H9 (cell line): ENCODE results near the gene CAMTA1. TPM values are rescaled to one million over a fixed set of nuclear protein-coding genes. Genes with fewer than 3 reads are reported as not detected.

Source experiments
- DNase-seq: peaks from one replicate; pipeline ENCODE4 v3.0.0-alpha.2; 2017
- H2AFZ ChIP-seq: one replicate; pipeline ENCODE4 v1.6.1; 2013; ENCODE audit warnings: mild to moderate bottlenecking, low read length, control low read depth, moderate library complexity
- H2AK5ac ChIP-seq: 2 replicates; pipeline ENCODE4 v1.6.1; 2013; ENCODE audit warnings: low read length, control low read depth, mixed read lengths; ENCODE audit not compliant: insufficient read length
- H2BK120ac ChIP-seq: one replicate; pipeline ENCODE4 v1.6.1; 2013; ENCODE audit warnings: low read depth, mild to moderate bottlenecking, low read length, control low read depth, inconsistent platforms; ENCODE audit not compliant: poor library complexity, severe bottlenecking
- H2BK12ac ChIP-seq: 2 replicates; pipeline ENCODE4 v1.6.1; 2013; ENCODE audit warnings: low read length, control low read depth, mixed read lengths, low read depth; ENCODE audit not compliant: insufficient read length
- H2BK15ac ChIP-seq: 2 replicates; pipeline ENCODE4 v1.6.1; 2013; ENCODE audit warnings: low read depth, low read length, control low read depth
- H2BK20ac ChIP-seq: one replicate; pipeline ENCODE4 v1.6.1; 2013; ENCODE audit warnings: low read depth, mild to moderate bottlenecking, low read length, control low read depth, inconsistent platforms; ENCODE audit not compliant: poor library complexity, severe bottlenecking
- H2BK5ac ChIP-seq: 2 replicates; pipeline ENCODE4 v1.6.1; 2013; ENCODE audit warnings: low read length, control low read depth, mixed read lengths; ENCODE audit not compliant: insufficient read length
- H3K14ac ChIP-seq: 2 replicates; pipeline ENCODE4 v1.6.1; 2013; ENCODE audit warnings: low read length, control low read depth; ENCODE audit not compliant: insufficient read depth
- H3K18ac ChIP-seq: 2 replicates; pipeline ENCODE4 v1.6.1; 2013; ENCODE audit warnings: low read depth, mild to moderate bottlenecking, mixed read lengths, low read length, control low read depth; ENCODE audit not compliant: insufficient read length
- H3K23ac ChIP-seq: 2 replicates; pipeline ENCODE4 v1.6.1; 2013; ENCODE audit warnings: low read length, control low read depth, mixed read lengths, low read depth; ENCODE audit not compliant: insufficient read length
- H3K23me2 ChIP-seq: 2 replicates; pipeline ENCODE4 v1.6.1; 2013; ENCODE audit warnings: low read depth, mild to moderate bottlenecking, mixed read lengths, low read length, control low read depth; ENCODE audit not compliant: insufficient read length, poor library complexity, severe bottlenecking
- H3K27ac ChIP-seq: 2 replicates; pipeline ENCODE4 v1.5.1; 2013; ENCODE audit warnings: low read length, control low read depth, mixed read lengths, low read depth; ENCODE audit not compliant: insufficient read length
- H3K27me3 ChIP-seq: 2 replicates; pipeline ENCODE4 v1.6.1; 2013; ENCODE audit warnings: low read length, control low read depth, inconsistent platforms; ENCODE audit not compliant: insufficient read depth
- H3K4ac ChIP-seq: 2 replicates; pipeline ENCODE4 v1.6.1; 2013; ENCODE audit warnings: low read depth, mild to moderate bottlenecking, control low read depth, inconsistent platforms, low read length, moderate library complexity
- H3K4me1 ChIP-seq: 2 replicates; pipeline ENCODE4 v1.6.1; 2013; ENCODE audit warnings: low read length, control low read depth, inconsistent platforms; ENCODE audit not compliant: insufficient read depth
- H3K4me2 ChIP-seq: 2 replicates; pipeline ENCODE4 v1.6.1; 2013; ENCODE audit warnings: low read length, control low read depth, mixed read lengths; ENCODE audit not compliant: insufficient read length, insufficient read depth
- H3K56ac ChIP-seq: 2 replicates; pipeline ENCODE4 v1.6.1; 2013; ENCODE audit warnings: low read depth, mild to moderate bottlenecking, mixed read lengths, low read length, control low read depth; ENCODE audit not compliant: insufficient read length
- H3K79me1 ChIP-seq: 2 replicates; pipeline ENCODE4 v1.6.1; 2013; ENCODE audit warnings: low read depth, mild to moderate bottlenecking, moderate library complexity, low read length, control low read depth, inconsistent platforms; ENCODE audit not compliant: insufficient read depth, poor library complexity, severe bottlenecking
- H3K79me2 ChIP-seq: 2 replicates; pipeline ENCODE4 v1.6.1; 2013; ENCODE audit warnings: low read length, control low read depth, inconsistent platforms; ENCODE audit not compliant: insufficient read depth
- H3K9ac ChIP-seq: 2 replicates; pipeline ENCODE4 v1.6.1; 2013; ENCODE audit warnings: low read length, control low read depth, mixed read lengths; ENCODE audit not compliant: insufficient read length; ENCODE audit errors: extremely low read depth
- H3K9me3 ChIP-seq: one replicate; pipeline ENCODE4 v1.6.1; 2013; ENCODE audit warnings: low read depth, low read length, inconsistent platforms; ENCODE audit not compliant: control insufficient read depth
- H3T11ph ChIP-seq: one replicate; pipeline ENCODE4 v1.6.1; 2013; ENCODE audit warnings: mild to moderate bottlenecking, low read length, control low read depth, inconsistent platforms
- H4K20me1 ChIP-seq: one replicate; pipeline ENCODE4 v1.6.1; 2013; ENCODE audit not compliant: control insufficient read depth, insufficient read length, insufficient read depth
- H4K5ac ChIP-seq: 2 replicates; pipeline ENCODE4 v1.6.1; 2013; ENCODE audit warnings: low read depth, mild to moderate bottlenecking, mixed read lengths, low read length, control low read depth; ENCODE audit not compliant: insufficient read length
- H4K8ac ChIP-seq: replicated peaks from 2 replicates; pipeline ENCODE4 v1.6.1; 2013; ENCODE audit warnings: low read length, control low read depth, mixed read lengths, low read depth; ENCODE audit not compliant: insufficient read length
- H4K91ac ChIP-seq: 2 replicates; pipeline ENCODE4 v1.6.1; 2013; ENCODE audit warnings: low read depth, mild to moderate bottlenecking, moderate library complexity, mixed read lengths, low read length, control low read depth; ENCODE audit not compliant: insufficient read length
- H3K27ac Mint-ChIP-seq, 3 experiments: 2 replicates in 2 of 3; 3 replicates in 1 of 3; pipeline ENCODE4 v1.8.0; 2020 to 2021; ENCODE audit warnings: mixed read lengths in 3 of 3, mild to moderate bottlenecking in 1 of 3, moderate library complexity in 1 of 3
- H3K27me3 Mint-ChIP-seq: 2 replicates; pipeline ENCODE4 v1.8.0; 2021; ENCODE audit warnings: low read depth, mild to moderate bottlenecking, moderate library complexity, mixed read lengths
- H3K36me3 Mint-ChIP-seq, 3 experiments: 2 replicates in 2 of 3; 3 replicates in 1 of 3; pipeline ENCODE4 v1.8.0; 2020 to 2021; ENCODE audit warnings: low read depth in 3 of 3, mixed read lengths in 3 of 3; ENCODE audit not compliant: insufficient read depth in 1 of 3
- H3K4me1 Mint-ChIP-seq, 2 experiments: 2 replicates each; pipeline ENCODE4 v1.8.0; 2020; ENCODE audit warnings: mixed read lengths in 2 of 2
- H3K4me3 Mint-ChIP-seq, 2 experiments: 2 replicates in 1 of 2; 3 replicates in 1 of 2; pipeline ENCODE4 v1.8.0; 2020 to 2021; ENCODE audit warnings: mild to moderate bottlenecking in 2 of 2, mixed read lengths in 2 of 2, moderate library complexity in 1 of 2
- H3K9me3 Mint-ChIP-seq, 2 experiments: 2 replicates in 1 of 2; 3 replicates in 1 of 2; pipeline ENCODE4 v1.8.0; 2020; ENCODE audit warnings: mild to moderate bottlenecking in 2 of 2, mixed read lengths in 2 of 2, moderate library complexity in 1 of 2
- CTCF ChIP-seq: fragments of 200-600 bp; sonication (generic); conservative IDR thresholded peaks from 3 replicates; pipeline ENCODE4 v1.8.0; 2021; ENCODE audit warnings: antibody characterized with exemption, mild to moderate bottlenecking
- total RNA-seq: library from RNA; stranded (reverse); gene quantifications from 2 replicates; pipeline ENCODE4 v1.2.1, GENCODE V29; 2021

CAMTA1 gene
- total RNA-seq, 1 experiment from 2014 or later: 115 TPM

- no peak overlapping the region for H4K8ac ChIP-seq
- no peak overlapping the region for H3K14ac ChIP-seq
- peaks cover 17 to 19% of the 10 kb centered on the region in 2 experiments for H3K9me3 Mint-ChIP-seq
- H3K4me1 Mint-ChIP-seq: peaks cover 0 to 6% of the 10 kb centered on the region in 2 experiments; a peak in 2 of 4 replicates
- H3K27ac Mint-ChIP-seq: no peak overlapping the region
- H2AK5ac ChIP-seq: no peak overlapping the region
- H3K18ac ChIP-seq: no peak overlapping the region
- peaks cover 6 to 12% (median 11%) of the 10 kb centered on the region in 3 experiments; a peak in 6 of 7 replicates for H3K36me3 Mint-ChIP-seq
- no peak overlapping the region for H4K5ac ChIP-seq
- no peak overlapping the region for H2BK120ac ChIP-seq
- H3K56ac ChIP-seq: no peak overlapping the region
- no peak overlapping the region for H3K27ac ChIP-seq
- H3K23ac ChIP-seq: no peak overlapping the region
- no peaks in the 10 kb centered on the region for H3K79me1 ChIP-seq
- peaks cover 2% of the 10 kb centered on the region; the same call in 1 of the 2 replicates for H3K27me3 Mint-ChIP-seq
- H3K79me2 ChIP-seq: no peaks in the 10 kb centered on the region
- no peak overlapping the region for H3K4ac ChIP-seq
- no peak overlapping the region for H2BK15ac ChIP-seq
- no peak overlapping the region for H4K91ac ChIP-seq
- no peaks in the 10 kb centered on the region for H3K9me3 ChIP-seq
- H2BK12ac ChIP-seq: no peak overlapping the region
- H3K4me1 ChIP-seq: no peaks in the 10 kb centered on the region
- no peak overlapping the region for H2BK5ac ChIP-seq
- no peak overlapping the region for H3K4me2 ChIP-seq
- no peak overlapping the region for H3K4me3 Mint-ChIP-seq
- no peak for DNase-seq
- H3K23me2 ChIP-seq: no peaks in the 10 kb centered on the region
- H2BK20ac ChIP-seq: no peak overlapping the region
- H4K20me1 ChIP-seq: no peaks in the 10 kb centered on the region
- H3T11ph ChIP-seq: no peak overlapping the region
- no peak overlapping the region for H2AFZ ChIP-seq
- no peak overlapping the region for H3K9ac ChIP-seq
- H3K27me3 ChIP-seq: no peaks in the 10 kb centered on the region
- TF ChIP-seq CTCF: no peak
Measured at GRCh38 chr1:7267493-7267892, 482.2 kb downstream of the CAMTA1 start.
